IgD-negative memory B cell (primary cell): Measurements from ENCODE around the gene FER. TPM values are rescaled to one million over a fixed set of nuclear protein-coding genes. Genes with fewer than 3 reads are reported as not detected.
"Not testable (repeated sequence)": the region's sequence is repeated elsewhere in the genome, so short reads cannot be mapped to it uniquely, and the experiment has no call there.

Experiments
- H3K27ac Mint-ChIP-seq, 3 donors: one replicate each; pipeline ENCODE4 v1.8.0; 2020 to 2022; ENCODE audit warnings: mild to moderate bottlenecking in 3 of 3, mixed read lengths in 3 of 3, moderate library complexity in 1 of 3
- H3K27me3 Mint-ChIP-seq: one replicate; pipeline ENCODE4 v1.8.0; 2021; ENCODE audit warnings: mixed read lengths
- H3K36me3 Mint-ChIP-seq: one replicate; pipeline ENCODE4 v1.8.0; 2020; ENCODE audit warnings: mild to moderate bottlenecking, mixed read lengths
- H3K4me1 Mint-ChIP-seq, 3 donors: one replicate each; pipeline ENCODE4 v1.8.0; 2020 to 2022; ENCODE audit warnings: mixed read lengths in 3 of 3, mild to moderate bottlenecking in 1 of 3
- H3K4me3 Mint-ChIP-seq, 4 donors: one replicate each; pipeline ENCODE4 v1.8.0; 2020 to 2022; ENCODE audit warnings: mild to moderate bottlenecking in 4 of 4, mixed read lengths in 4 of 4, moderate library complexity in 3 of 4
- H3K9me3 Mint-ChIP-seq, 3 donors: one replicate each; pipeline ENCODE4 v1.8.0; 2020 to 2021; ENCODE audit warnings: mixed read lengths in 3 of 3, mild to moderate bottlenecking in 1 of 3
- polyA plus RNA-seq: library from polyadenylated mRNA; unstranded; fragments of 300-500 nt; fragmentation: Illumina TruSeq; gene quantifications from one replicate; pipeline ENCODE4 v1.2.3, GENCODE V29; 2021

Gene FER
- polyA plus RNA-seq, 1 donor from 2014 or later, result 12.6 TPM

- Mint-ChIP-seq H3K27ac (peak overlapping the region in 1 of 3 donors; percentile 59), H3K27me3 (no peaks in the 10 kb centered on the region), H3K9me3 (peaks cover 5 to 8% (median 5%) of the 10 kb centered on the region in 3 donors), H3K36me3 (peaks cover 25% of the 10 kb centered on the region), H3K4me3 (no peak overlapping the region), H3K4me1 (peaks cover 0 to 15% (median 8%) of the 10 kb centered on the region in 3 donors)
Measured at GRCh38 chr5:108798513-108799265, 51.0 kb downstream of the FER start.

- Mint-ChIP-seq H3K36me3 (peaks cover 19% of the 10 kb centered on the region), H3K4me3 (no peak overlapping the region), H3K27me3 (no peaks in the 10 kb centered on the region), H3K27ac (no peak overlapping the region), H3K9me3 (peaks cover 10 to 15% (median 14%) of the 10 kb centered on the region in 3 donors), H3K4me1 (peaks cover 0 to 14% (median 8%) of the 10 kb centered on the region in 3 donors)
Measured at GRCh38 chr5:108801301-108801700, 53.6 kb downstream of the FER start.

GRCh38 chr5:108801776-108802175 lies 54.1 kb downstream of the FER start:
- Mint-ChIP-seq H3K9me3 (peaks cover 10 to 18% (median 14%) of the 10 kb centered on the region in 3 donors), H3K36me3 (peaks cover 21% of the 10 kb centered on the region), H3K27ac (no peak overlapping the region), H3K4me1 (peaks cover 0 to 14% (median 8%) of the 10 kb centered on the region in 3 donors), H3K27me3 (no peaks in the 10 kb centered on the region), H3K4me3 (no peak overlapping the region)

GRCh38 chr5:108810717-108811116 lies 63.0 kb downstream of the FER start:
- no peak overlapping the region for H3K4me3 Mint-ChIP-seq
- peaks cover 4 to 12% (median 9%) of the 10 kb centered on the region in 3 donors for H3K9me3 Mint-ChIP-seq
- no peak overlapping the region for H3K27ac Mint-ChIP-seq
- H3K27me3 Mint-ChIP-seq, result no peaks in the 10 kb centered on the region
- peaks cover 19% of the 10 kb centered on the region for H3K36me3 Mint-ChIP-seq
- H3K4me1 Mint-ChIP-seq, result peaks cover 3 to 16% (median 8%) of the 10 kb centered on the region in 3 donors

- H3K27ac Mint-ChIP-seq, result no peak overlapping the region
- no peaks in the 10 kb centered on the region for H3K27me3 Mint-ChIP-seq
- H3K4me3 Mint-ChIP-seq, result no peak overlapping the region
- peaks cover 3 to 11% (median 5%) of the 10 kb centered on the region in 3 donors for H3K4me1 Mint-ChIP-seq
- peaks cover 12% of the 10 kb centered on the region for H3K36me3 Mint-ChIP-seq
- peaks cover 0 to 2% (median 2%) of the 10 kb centered on the region in 3 donors for H3K9me3 Mint-ChIP-seq
Measured at GRCh38 chr5:108813673-108814072, 66.0 kb downstream of the FER start.

- no peaks in the 10 kb centered on the region for H3K27me3 Mint-ChIP-seq
- H3K36me3 Mint-ChIP-seq, result peaks cover 11% of the 10 kb centered on the region
- H3K9me3 Mint-ChIP-seq, result peaks cover 0 to 2% (median 0%) of the 10 kb centered on the region in 3 donors
- no peak overlapping the region for H3K27ac Mint-ChIP-seq
- no peak overlapping the region for H3K4me3 Mint-ChIP-seq
- peaks cover 3 to 11% (median 5%) of the 10 kb centered on the region in 3 donors for H3K4me1 Mint-ChIP-seq
Measured at GRCh38 chr5:108814551-108814950, 66.9 kb downstream of the FER start.

GRCh38 chr5:108818613-108819272 lies 71.0 kb downstream of the FER start:
- Mint-ChIP-seq H3K36me3 (peaks cover 9% of the 10 kb centered on the region), H3K9me3 (peaks cover 0 to 4% (median 0%) of the 10 kb centered on the region in 3 donors), H3K4me3 (no peak overlapping the region), H3K4me1 (peaks cover 0 to 7% (median 6%) of the 10 kb centered on the region in 3 donors), H3K27me3 (no peaks in the 10 kb centered on the region), H3K27ac (no peak overlapping the region)

GRCh38 chr5:108820983-108821382 lies 73.3 kb downstream of the FER start:
- H3K4me3 Mint-ChIP-seq, result no peak overlapping the region
- H3K27me3 Mint-ChIP-seq, result no peaks in the 10 kb centered on the region
- peaks cover 0 to 4% (median 0%) of the 10 kb centered on the region in 3 donors for H3K9me3 Mint-ChIP-seq
- peaks cover 9% of the 10 kb centered on the region for H3K36me3 Mint-ChIP-seq
- no peak overlapping the region for H3K27ac Mint-ChIP-seq
- peaks cover 0 to 6% (median 4%) of the 10 kb centered on the region in 3 donors for H3K4me1 Mint-ChIP-seq

- no peaks in the 10 kb centered on the region for H3K27me3 Mint-ChIP-seq
- peaks cover 0 to 4% (median 0%) of the 10 kb centered on the region in 3 donors for H3K9me3 Mint-ChIP-seq
- peaks cover 9% of the 10 kb centered on the region for H3K36me3 Mint-ChIP-seq
- H3K27ac Mint-ChIP-seq, result peak overlapping the region in 1 of 3 donors; percentile 45
- no peak overlapping the region for H3K4me3 Mint-ChIP-seq
- peaks cover 0 to 6% (median 4%) of the 10 kb centered on the region in 3 donors for H3K4me1 Mint-ChIP-seq
Measured at GRCh38 chr5:108822211-108822947, 74.7 kb downstream of the FER start.

- Mint-ChIP-seq H3K27ac (no peak overlapping the region), H3K36me3 (peaks cover 2% of the 10 kb centered on the region), H3K4me1 (peaks cover 0 to 8% (median 2%) of the 10 kb centered on the region in 3 donors), H3K9me3 (peaks cover 0 to 2% (median 0%) of the 10 kb centered on the region in 3 donors), H3K4me3 (no peak overlapping the region), H3K27me3 (no peaks in the 10 kb centered on the region)
Measured at GRCh38 chr5:108827131-108827530, 79.4 kb downstream of the FER start.

GRCh38 chr5:108830705-108831276 lies 83.1 kb downstream of the FER start:
- Mint-ChIP-seq H3K4me1 (peaks cover 0 to 4% (median 2%) of the 10 kb centered on the region in 3 donors), H3K9me3 (no peaks in the 10 kb centered on the region), H3K4me3 (no peak overlapping the region), H3K36me3 (peaks cover 2% of the 10 kb centered on the region), H3K27ac (no peak overlapping the region), H3K27me3 (no peaks in the 10 kb centered on the region)

- Mint-ChIP-seq H3K36me3 (peaks cover 9% of the 10 kb centered on the region), H3K9me3 (peaks cover 0 to 5% (median 2%) of the 10 kb centered on the region in 3 donors), H3K4me1 (peaks cover 0 to 3% (median 0%) of the 10 kb centered on the region in 3 donors), H3K27ac (no peak overlapping the region), H3K27me3 (no peaks in the 10 kb centered on the region), H3K4me3 (no peak overlapping the region)
Measured at GRCh38 chr5:108836492-108836891, 88.8 kb downstream of the FER start.

GRCh38 chr5:108842260-108842941 lies 94.7 kb downstream of the FER start:
- H3K27me3 Mint-ChIP-seq, H3K4me3 Mint-ChIP-seq, H3K9me3 Mint-ChIP-seq, H3K27ac Mint-ChIP-seq, H3K4me1 Mint-ChIP-seq: not testable (repeated sequence)
- H3K36me3 Mint-ChIP-seq, result peaks cover 18% of the 10 kb centered on the region

GRCh38 chr5:108851129-108851528 lies 103.4 kb downstream of the FER start:
- H3K4me3 Mint-ChIP-seq, result not testable (repeated sequence)
- H3K27ac Mint-ChIP-seq, result peak overlapping the region in 1 of 3 donors; percentile 76

More at GRCh38 chr5:108851129-108851528, 103.4 kb downstream of the FER start:
- not testable (repeated sequence) for H3K9me3 Mint-ChIP-seq, H3K36me3 Mint-ChIP-seq, H3K4me1 Mint-ChIP-seq, H3K27me3 Mint-ChIP-seq
